Mesenchymal stem cell (in vitro differentiated cells and primary cell): ENCODE measurements around the gene MPDZ.

ENCODE experiments used
- DNase-seq: peaks from one replicate; pipeline ENCODE4 v3.0.0-alpha.2; 2013
- H2AFZ ChIP-seq: one replicate; pipeline ENCODE4 v1.6.1; 2013; ENCODE audit warnings: low read depth, mild to moderate bottlenecking, control low read depth, inconsistent platforms, low read length, moderate library complexity
- H2AK5ac ChIP-seq: 2 replicates; pipeline ENCODE4 v1.6.1; 2013; ENCODE audit warnings: low read length, moderate library complexity, mild to moderate bottlenecking, inconsistent platforms; ENCODE audit not compliant: severe bottlenecking
- H2BK120ac ChIP-seq: one replicate; pipeline ENCODE4 v1.6.1; 2013; ENCODE audit warnings: low read depth, mild to moderate bottlenecking, inconsistent platforms, low read length, moderate library complexity
- H2BK12ac ChIP-seq, 2 experiments: one replicate each; pipeline ENCODE4 v1.6.1; 2013; ENCODE audit warnings: inconsistent platforms in 2 of 2, low read length in 2 of 2, mild to moderate bottlenecking in 2 of 2, moderate library complexity in 2 of 2, control low read depth in 1 of 2
- H2BK15ac ChIP-seq: one replicate; pipeline ENCODE4 v1.6.1; 2013; ENCODE audit warnings: mild to moderate bottlenecking, low read depth, inconsistent platforms; ENCODE audit not compliant: poor library complexity, severe bottlenecking
- H2BK5ac ChIP-seq: 2 replicates; pipeline ENCODE4 v1.6.1; 2013; ENCODE audit warnings: low read depth, mild to moderate bottlenecking, low read length, control low read depth, inconsistent platforms; ENCODE audit not compliant: poor library complexity, severe bottlenecking
- H3K14ac ChIP-seq, 2 experiments: one replicate each; pipeline ENCODE4 v1.6.1; 2013; ENCODE audit warnings: inconsistent platforms in 2 of 2, low read length in 2 of 2, control low read depth in 1 of 2, mild to moderate bottlenecking in 1 of 2, moderate library complexity in 1 of 2
- H3K18ac ChIP-seq, 2 experiments: one replicate each; pipeline ENCODE4 v1.6.1; 2013; ENCODE audit warnings: inconsistent platforms in 2 of 2, low read length in 2 of 2, control low read depth in 1 of 2, low read depth in 1 of 2, mild to moderate bottlenecking in 1 of 2
- H3K23ac ChIP-seq, 2 experiments: one replicate each; pipeline ENCODE4 v1.6.1; 2013; ENCODE audit warnings: inconsistent platforms in 2 of 2, low read length in 2 of 2, mild to moderate bottlenecking in 2 of 2, moderate library complexity in 2 of 2, control low read depth in 1 of 2
- H3K27ac ChIP-seq: 2 replicates; pipeline ENCODE4 v1.5.1; 2013; ENCODE audit warnings: mild to moderate bottlenecking, moderate library complexity, low read length, control low read depth, inconsistent platforms; ENCODE audit not compliant: poor library complexity, severe bottlenecking
- H3K27me3 ChIP-seq, 2 experiments: 2 replicates each; pipeline versions ENCODE4 v1.6.1 to v1.7.0; 2013; ENCODE audit warnings: low read length in 2 of 2, mild to moderate bottlenecking in 2 of 2, moderate library complexity in 2 of 2, control low read depth in 1 of 2, inconsistent platforms in 1 of 2; ENCODE audit not compliant: control insufficient read depth in 1 of 2, insufficient read depth in 1 of 2
- H3K36me3 ChIP-seq, 2 experiments: 2 replicates each; pipeline versions ENCODE4 v1.6.1 to v1.7.0; 2013; ENCODE audit warnings: low read length in 2 of 2, control low read depth in 1 of 2, inconsistent platforms in 1 of 2, low read depth in 1 of 2, mild to moderate bottlenecking in 1 of 2; ENCODE audit not compliant: insufficient read depth in 2 of 2, control insufficient read depth in 1 of 2
- H3K4ac ChIP-seq, 2 experiments: one replicate each; pipeline ENCODE4 v1.6.1; 2013; ENCODE audit warnings: inconsistent platforms in 2 of 2, low read length in 2 of 2, mild to moderate bottlenecking in 2 of 2, moderate library complexity in 2 of 2, control low read depth in 1 of 2, low read depth in 1 of 2
- H3K4me1 ChIP-seq: 2 replicates; pipeline ENCODE4 v1.6.1; 2013; ENCODE audit warnings: low read depth, low read length, control low read depth; ENCODE audit not compliant: control insufficient read depth, insufficient read depth
- H3K4me2 ChIP-seq: 2 replicates; pipeline ENCODE4 v1.6.1; 2013; ENCODE audit warnings: low read length, mild to moderate bottlenecking, inconsistent platforms; ENCODE audit not compliant: poor library complexity, severe bottlenecking
- H3K4me3 ChIP-seq, 2 experiments: 2 replicates each; pipeline versions ENCODE4 v1.5.1 to v1.7.0; 2013; ENCODE audit warnings: low read length in 2 of 2, mild to moderate bottlenecking in 2 of 2, control low read depth in 1 of 2, low read depth in 1 of 2; ENCODE audit not compliant: insufficient read depth in 1 of 2
- H3K79me1 ChIP-seq: replicated peaks from 2 replicates; pipeline ENCODE4 v1.6.1; 2013; ENCODE audit warnings: mild to moderate bottlenecking, control low read depth, low read length, inconsistent platforms; ENCODE audit not compliant: poor library complexity, severe bottlenecking
- H3K9ac ChIP-seq: 2 replicates; pipeline ENCODE4 v1.7.0; 2013; ENCODE audit warnings: mild to moderate bottlenecking, low read length, moderate library complexity
- H3K9me3 ChIP-seq: 2 replicates; pipeline ENCODE4 v1.7.0; 2013; ENCODE audit warnings: mild to moderate bottlenecking, low read length; ENCODE audit not compliant: control insufficient read depth
- H4K8ac ChIP-seq: one replicate; pipeline ENCODE4 v1.6.1; 2013; ENCODE audit warnings: inconsistent platforms, mild to moderate bottlenecking, low read length, moderate library complexity
- H4K91ac ChIP-seq: one replicate; pipeline ENCODE4 v1.6.1; 2013; ENCODE audit warnings: mild to moderate bottlenecking, low read length, inconsistent platforms
- WGBS: methylation state at CpG from one replicate; pipeline ENCODE4 v1.1.7; 2013; ENCODE audit warnings: mixed read lengths; 5-methylcytosine and 5-hydroxymethylcytosine counted together

Gene MPDZ

DNA sequence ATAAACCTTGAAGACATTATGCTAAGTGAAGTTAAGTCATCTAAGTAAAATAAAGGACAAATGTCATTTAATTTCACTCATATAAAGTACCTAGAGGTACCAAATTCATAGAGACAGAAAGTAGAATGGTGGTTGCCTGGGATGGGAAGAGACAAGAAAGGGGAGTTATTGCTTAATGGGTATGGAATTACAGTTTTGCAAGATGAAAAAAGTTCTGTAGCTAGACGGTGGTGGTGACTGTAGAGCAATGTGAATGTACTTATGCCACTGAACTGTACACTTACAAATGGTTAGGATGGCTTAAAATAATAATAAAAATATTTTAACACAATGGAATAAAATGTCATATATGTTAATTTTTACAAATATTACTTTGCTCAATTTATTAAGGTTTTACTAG is 128.0 kb downstream of the MPDZ start:
- Histone ChIP-seq H4K91ac (no peak overlapping the region), H3K79me1 (no peaks in the 10 kb centered on the region), H4K8ac (no peak overlapping the region), H2BK5ac (no peak overlapping the region), H3K14ac (no peak overlapping the region), H3K23ac (no peak overlapping the region), H3K18ac (no peak overlapping the region), H3K4ac (no peak overlapping the region), H3K4me3 (no peak overlapping the region), H3K4me1 (no peaks in the 10 kb centered on the region), H2BK120ac (no peak overlapping the region), H3K36me3 (peaks cover 0 to 48% of the 10 kb centered on the region in 2 experiments), H3K27me3 (no peaks in the 10 kb centered on the region), H2BK15ac (no peak overlapping the region), H2AK5ac (no peak overlapping the region), H2BK12ac (no peak overlapping the region), H3K27ac (no peak overlapping the region), H3K4me2 (no peak overlapping the region), H3K9ac (no peak overlapping the region), H2AFZ (no peak overlapping the region), H3K9me3 (no peaks in the 10 kb centered on the region)
- no peak for DNase-seq
- WGBS, result no CpG with 5 or more reads among the region's 1 CpG

DNA sequence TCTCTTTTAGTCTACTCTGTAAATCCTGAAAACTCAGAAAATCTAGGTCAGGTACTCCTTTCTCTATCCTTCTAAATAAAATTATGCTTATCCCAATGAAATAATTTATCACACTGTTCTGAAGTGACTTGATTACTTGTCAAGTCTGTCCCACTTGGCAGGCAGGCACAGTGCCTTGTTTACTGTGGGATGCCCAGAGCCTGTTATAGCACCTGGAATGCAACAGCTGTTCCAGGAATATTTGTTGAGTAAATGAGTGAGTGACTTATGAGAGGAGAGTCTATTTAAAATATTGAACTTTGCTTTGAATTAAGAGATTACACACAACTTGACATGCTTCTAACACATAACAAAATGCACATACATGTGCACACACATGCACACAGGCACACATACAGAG is 130.0 kb downstream of the MPDZ start:
- no peak for DNase-seq
- no peak overlapping the region for H3K4ac ChIP-seq
- no peaks in the 10 kb centered on the region for H3K4me1 ChIP-seq
- H3K27ac ChIP-seq, result no peak overlapping the region
- H3K9ac ChIP-seq, result no peak overlapping the region
- no peak overlapping the region for H3K23ac ChIP-seq
- no peak overlapping the region for H3K4me2 ChIP-seq
- no peak overlapping the region for H2BK15ac ChIP-seq
- no peak overlapping the region for H2BK120ac ChIP-seq
- no peak overlapping the region for H4K8ac ChIP-seq
- peaks cover 0 to 42% of the 10 kb centered on the region in 2 experiments for H3K36me3 ChIP-seq
- H3K79me1 ChIP-seq, result no peaks in the 10 kb centered on the region
- no peak overlapping the region for H4K91ac ChIP-seq
- H2AFZ ChIP-seq, result no peak overlapping the region
- no peak overlapping the region for H3K4me3 ChIP-seq
- H2AK5ac ChIP-seq, result no peak overlapping the region
- H3K18ac ChIP-seq, result no peak overlapping the region
- H3K27me3 ChIP-seq, result no peaks in the 10 kb centered on the region
- H2BK12ac ChIP-seq, result no peak overlapping the region
- H3K14ac ChIP-seq, result no peak overlapping the region
- no peak overlapping the region for H2BK5ac ChIP-seq
- no peaks in the 10 kb centered on the region for H3K9me3 ChIP-seq

DNA sequence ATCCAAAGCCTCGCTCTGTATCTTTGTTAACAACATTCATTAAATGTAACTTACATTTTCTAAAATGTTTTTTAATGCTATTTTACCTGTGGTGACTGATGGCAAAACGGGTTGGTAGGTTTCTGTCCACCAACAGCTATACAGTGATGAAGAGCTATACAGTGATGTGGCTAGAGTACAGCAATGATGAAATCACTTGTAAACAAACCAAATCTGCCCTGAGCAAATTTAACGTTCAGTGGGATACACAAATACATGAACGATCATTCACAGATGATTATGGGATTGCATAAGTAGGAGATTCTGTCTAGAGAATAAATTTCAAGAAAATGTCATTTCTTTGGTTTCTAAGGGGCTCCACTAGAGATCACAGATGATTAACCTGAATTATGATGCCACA is 132.7 kb downstream of the MPDZ start:
- Histone ChIP-seq H4K91ac (no peak overlapping the region), H4K8ac (no peak overlapping the region), H3K4me3 (no peak overlapping the region), H3K9ac (no peak overlapping the region), H3K18ac (no peak overlapping the region), H2BK5ac (no peak overlapping the region), H3K27ac (no peak overlapping the region), H3K9me3 (no peaks in the 10 kb centered on the region), H3K23ac (no peak overlapping the region), H3K36me3 (peaks cover 0 to 33% of the 10 kb centered on the region in 2 experiments), H2BK120ac (no peak overlapping the region), H2AFZ (no peak overlapping the region), H3K4me2 (no peak overlapping the region), H2AK5ac (no peak overlapping the region), H2BK12ac (no peak overlapping the region), H3K27me3 (no peaks in the 10 kb centered on the region), H3K14ac (no peak overlapping the region), H3K4me1 (no peaks in the 10 kb centered on the region), H3K4ac (no peak overlapping the region), H2BK15ac (no peak overlapping the region), H3K79me1 (no peaks in the 10 kb centered on the region)
- DNase-seq, result no peak
- WGBS, result 100% methylated on average over 1 of the region's 4 CpGs

DNA sequence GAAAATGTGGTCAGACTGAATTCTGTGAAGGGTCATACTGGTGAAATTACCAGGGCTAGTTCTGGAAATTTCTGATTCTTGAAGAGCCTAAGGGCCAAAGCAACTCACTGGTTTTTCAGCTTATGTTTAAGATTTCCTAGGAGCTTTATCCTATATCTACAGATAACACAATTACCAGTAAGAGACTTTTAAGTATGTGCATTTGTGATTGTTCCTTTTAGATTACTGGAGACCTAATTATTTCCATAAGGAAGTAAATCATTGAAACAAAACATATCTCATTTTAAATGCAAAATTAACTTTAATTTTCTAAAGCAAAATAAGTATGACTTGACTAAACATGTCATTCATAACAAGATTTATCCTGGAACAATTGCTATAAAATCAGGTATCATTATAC is 134.2 kb downstream of the MPDZ start:
- H2BK12ac ChIP-seq, result no peak overlapping the region
- no peak overlapping the region for H3K23ac ChIP-seq
- H2BK5ac ChIP-seq, result no peak overlapping the region
- H3K14ac ChIP-seq, result no peak overlapping the region
- DNase-seq, result no peak
- H3K4me3 ChIP-seq, result no peak overlapping the region
- H3K4me1 ChIP-seq, result no peaks in the 10 kb centered on the region
- H2AK5ac ChIP-seq, result no peak overlapping the region
- H3K36me3 ChIP-seq, result peaks cover 0 to 27% of the 10 kb centered on the region in 2 experiments
- H3K4ac ChIP-seq, result no peak overlapping the region
- H4K91ac ChIP-seq, result no peak overlapping the region
- H4K8ac ChIP-seq, result no peak overlapping the region
- no peaks in the 10 kb centered on the region for H3K9me3 ChIP-seq
- H3K27ac ChIP-seq, result no peak overlapping the region
- H3K4me2 ChIP-seq, result no peak overlapping the region
- H2BK15ac ChIP-seq, result no peak overlapping the region
- no peak overlapping the region for H2AFZ ChIP-seq
- no peak overlapping the region for H2BK120ac ChIP-seq
- H3K79me1 ChIP-seq, result no peaks in the 10 kb centered on the region
- H3K18ac ChIP-seq, result no peak overlapping the region
- no peaks in the 10 kb centered on the region for H3K27me3 ChIP-seq
- H3K9ac ChIP-seq, result no peak overlapping the region
